IPS-18c (cell line): Measurements from ENCODE around the gene SLC13A1.
"Not testable (repeated sequence)": the region's sequence is repeated elsewhere in the genome, so short reads cannot be mapped to it uniquely, and the experiment has no call there.

Experiments
- H3K4me3 ChIP-seq: 2 replicates; pipeline ENCODE4 v1.7.0; 2013; ENCODE audit warnings: low read depth, mild to moderate bottlenecking, low read length, moderate library complexity; ENCODE audit not compliant: insufficient read depth
- H3K9me3 ChIP-seq: one replicate; pipeline ENCODE4 v1.6.1; 2013; ENCODE audit warnings: mild to moderate bottlenecking, low read length, moderate library complexity; ENCODE audit not compliant: control insufficient read depth, insufficient read depth

The SLC13A1 gene

DNA sequence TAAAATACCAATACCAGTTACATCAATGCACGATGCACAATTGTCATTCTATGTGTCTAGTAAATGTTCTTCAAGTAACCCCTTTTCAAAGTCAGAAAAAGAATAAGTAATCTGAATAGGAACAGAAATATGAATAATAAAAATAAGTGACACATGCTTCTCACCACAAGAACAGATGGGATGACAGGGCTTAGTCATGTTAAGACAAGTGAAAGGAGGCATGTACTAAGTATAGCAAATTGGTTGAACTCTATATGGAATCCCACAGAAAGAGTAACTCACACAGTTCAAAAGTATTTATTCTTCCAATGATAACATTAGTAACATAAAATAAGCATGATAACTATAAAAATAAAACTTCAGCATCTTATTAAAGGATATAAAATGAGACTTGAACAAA is 103.3 kb downstream of the SLC13A1 start:
- H3K4me3 ChIP-seq = no peak overlapping the region
- H3K9me3 ChIP-seq = no peaks in the 10 kb centered on the region

DNA sequence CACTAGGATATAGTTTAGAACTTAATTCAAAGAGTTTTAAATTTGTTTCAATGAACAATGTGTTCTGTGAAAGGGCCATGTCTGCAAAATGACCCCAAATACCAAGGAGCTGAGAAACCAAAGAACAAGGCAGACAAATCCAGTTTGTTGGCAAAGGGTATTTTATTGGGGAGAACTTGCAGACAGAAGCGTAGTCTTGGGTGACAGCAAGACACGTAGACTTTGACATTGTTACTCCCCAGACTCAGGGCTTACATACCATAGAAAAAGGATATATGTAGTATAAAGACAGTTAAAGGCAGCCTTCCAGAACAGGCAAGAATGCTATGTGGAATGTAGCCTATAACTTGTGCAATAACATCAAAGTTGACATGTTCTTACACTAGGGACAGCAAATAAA is 109.3 kb downstream of the SLC13A1 start:
- H3K9me3 ChIP-seq = peaks cover under 1% of the 10 kb centered on the region
- no peak overlapping the region for H3K4me3 ChIP-seq

DNA sequence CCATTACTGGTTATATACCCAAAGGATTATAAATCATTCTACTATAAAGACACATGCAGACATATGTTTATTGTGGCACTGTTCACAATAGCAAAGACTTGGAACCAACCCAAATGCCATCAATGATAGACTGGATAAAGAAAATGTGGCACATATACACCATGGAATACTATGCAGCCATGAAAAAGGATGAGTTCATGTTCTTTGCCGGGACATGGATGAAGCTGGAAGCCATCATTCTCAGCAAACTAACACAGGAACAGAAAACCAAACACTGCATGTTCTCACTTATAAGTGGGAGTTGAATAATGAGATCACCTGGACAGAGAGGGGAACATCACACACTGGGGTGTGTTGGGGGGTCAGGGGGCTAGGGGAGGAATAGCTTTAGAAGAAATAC is 112.9 kb downstream of the SLC13A1 start:
- H3K4me3 ChIP-seq, H3K9me3 ChIP-seq: not testable (repeated sequence)

DNA sequence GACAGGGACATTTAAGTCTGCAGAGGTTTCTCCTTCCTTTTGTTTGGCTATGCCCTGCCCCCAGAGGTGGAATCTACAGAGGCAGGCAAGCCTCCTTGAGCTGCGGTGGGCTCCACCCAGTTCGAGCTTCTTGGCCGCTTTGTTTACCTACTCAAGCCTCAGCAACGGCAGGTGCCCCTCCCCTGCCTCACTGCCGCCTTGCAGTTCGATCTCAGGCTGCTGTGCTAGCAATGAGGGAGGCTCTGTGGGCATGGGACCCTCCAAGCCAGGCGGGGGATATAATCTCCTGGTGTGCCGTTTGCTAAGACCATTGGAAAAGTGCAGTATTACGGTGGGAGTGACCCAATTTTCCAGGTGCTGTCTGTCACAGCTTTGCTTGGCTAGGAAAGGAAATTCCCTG is 114.9 kb downstream of the SLC13A1 start:
- H3K9me3 ChIP-seq, H3K4me3 ChIP-seq: not testable (repeated sequence)

DNA sequence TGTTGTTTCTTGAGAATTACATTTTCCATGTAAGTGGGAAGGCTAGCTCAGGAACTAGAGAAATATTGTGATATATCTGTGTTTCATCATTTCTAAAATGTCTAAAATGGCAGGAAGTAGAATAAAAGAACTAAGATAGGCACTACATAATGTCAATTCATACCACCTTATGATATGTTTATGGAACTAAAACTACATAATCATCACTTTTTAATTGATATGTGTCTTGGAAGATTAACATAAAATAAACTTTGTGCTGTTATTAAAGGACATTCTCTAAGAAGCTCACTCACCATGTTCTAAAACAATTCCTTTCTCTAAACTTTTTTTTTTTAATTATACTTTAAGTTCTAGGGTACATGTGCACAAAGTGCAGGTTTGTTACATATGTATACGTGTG is 120.7 kb downstream of the SLC13A1 start:
- H3K9me3 ChIP-seq = no peaks in the 10 kb centered on the region
- H3K4me3 ChIP-seq = no peak overlapping the region

DNA sequence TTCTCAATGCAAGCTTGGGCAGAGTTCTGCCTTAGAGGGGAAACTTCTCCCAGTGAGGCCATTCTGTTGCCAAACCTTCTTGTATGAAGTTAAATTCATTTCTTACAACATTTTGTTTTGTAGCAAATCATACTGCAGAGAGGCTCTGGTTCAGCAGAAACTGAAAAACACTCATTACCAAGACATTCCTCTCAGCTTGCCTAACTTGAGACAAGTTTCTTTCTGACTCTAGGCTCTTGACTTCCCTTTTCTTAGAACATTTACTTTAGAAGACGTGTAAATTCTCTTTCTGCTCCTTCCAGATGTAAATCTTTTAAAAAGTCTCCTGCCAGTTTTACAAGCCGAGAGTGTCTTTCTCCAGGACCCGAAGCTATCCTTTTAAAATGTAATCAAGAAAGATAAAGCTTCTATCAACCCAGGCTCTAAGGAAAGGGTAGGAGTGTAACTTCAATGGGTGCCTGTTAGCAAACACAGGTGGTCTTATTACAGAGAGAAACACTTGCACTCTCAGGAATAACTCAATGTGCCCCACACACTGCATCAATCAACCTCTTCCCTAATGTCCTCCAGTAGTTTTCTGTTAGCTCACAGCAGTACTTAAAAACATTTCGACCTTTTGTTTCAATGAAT is 123.8 kb downstream of the SLC13A1 start:
- Histone ChIP-seq H3K4me3 (no peak overlapping the region), H3K9me3 (no peaks in the 10 kb centered on the region)

DNA sequence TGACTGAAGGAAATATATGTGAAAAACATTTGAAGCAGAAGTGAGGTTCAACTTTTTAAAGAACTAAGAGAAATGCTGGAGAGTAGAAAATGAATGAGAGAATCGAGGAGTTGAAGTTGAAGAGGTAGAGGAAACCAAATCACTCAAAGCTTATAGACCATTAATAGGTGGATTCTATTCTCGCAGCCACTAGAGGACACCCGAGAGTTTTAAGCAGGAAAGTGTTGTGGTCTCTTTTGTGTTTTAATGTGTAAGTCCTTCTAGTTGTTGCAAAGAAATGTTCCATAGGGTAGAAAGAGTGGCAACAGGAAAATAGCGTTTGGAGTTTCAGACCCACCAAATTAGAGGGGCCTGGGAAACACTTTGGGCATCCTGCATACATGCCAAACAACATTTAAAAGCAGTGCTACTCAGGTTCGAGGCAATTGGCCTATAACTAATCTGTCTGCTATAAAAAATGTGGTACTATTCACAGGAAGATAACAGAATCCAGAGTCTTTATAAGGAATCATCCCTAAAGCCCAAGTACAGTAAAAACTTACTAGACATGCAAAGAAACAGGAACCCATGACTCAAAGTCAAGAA is 129.0 kb downstream of the SLC13A1 start:
- Histone ChIP-seq H3K4me3 (no peak overlapping the region), H3K9me3 (no peaks in the 10 kb centered on the region)

DNA sequence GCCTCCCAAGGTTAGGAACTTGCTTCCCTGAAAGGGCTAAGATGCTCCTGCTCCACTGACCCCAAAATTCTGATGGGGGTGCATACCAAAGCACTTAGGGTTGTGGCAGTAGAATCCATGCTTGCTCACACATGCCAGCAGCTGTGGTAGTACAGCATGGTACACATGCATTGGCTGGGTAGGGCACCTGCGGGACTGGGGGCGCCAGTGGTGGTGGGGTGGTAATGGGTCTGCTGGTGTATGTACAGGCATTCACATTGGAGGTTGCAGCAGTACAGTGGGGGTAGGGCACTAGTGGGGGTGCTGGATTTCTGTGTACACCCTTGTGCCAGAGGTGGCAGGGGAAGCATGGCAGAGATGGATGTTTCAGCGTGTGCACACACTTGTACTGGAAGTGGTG is 132.0 kb downstream of the SLC13A1 start:
- no peaks in the 10 kb centered on the region for H3K9me3 ChIP-seq
- no peak overlapping the region for H3K4me3 ChIP-seq
